GM19452 (cell line): ENCODE results near the gene KDM4B.
"Not testable (repeated sequence)": the region's sequence is repeated elsewhere in the genome, so short reads cannot be mapped to it uniquely, and the experiment has no call there.

Experiments
- ATAC-seq: cut with Tn5 transposase; IDR thresholded peaks from one replicate; pipeline ENCODE4 v1.9.1; 2021; ENCODE audit not compliant: unreplicated experiment

Gene KDM4B

GRCh38 chr19:5012688-5013457, 44.0 kb downstream of the KDM4B start:
- no peak for ATAC-seq

DNA sequence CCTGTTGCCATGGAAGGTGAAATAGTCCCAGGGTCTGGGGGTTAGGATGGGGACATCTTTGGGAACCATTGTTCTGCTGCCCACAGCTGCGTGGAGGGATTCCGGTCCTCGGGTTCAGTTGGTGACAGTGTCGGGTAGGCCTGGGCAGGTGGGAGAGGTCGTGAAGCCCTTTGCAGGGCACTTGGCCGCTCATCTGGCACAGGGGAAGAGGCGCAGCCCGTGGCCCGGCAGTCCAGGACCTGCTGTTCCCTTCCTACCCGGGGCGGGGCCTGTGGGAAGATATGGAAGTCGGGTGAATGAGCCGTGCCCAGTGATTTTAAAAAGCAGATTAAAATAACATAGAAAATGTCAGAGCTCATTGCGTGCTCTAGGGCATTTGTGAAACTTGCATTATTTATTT, 44.8 kb downstream of the KDM4B start:
- ATAC-seq: no peak

DNA sequence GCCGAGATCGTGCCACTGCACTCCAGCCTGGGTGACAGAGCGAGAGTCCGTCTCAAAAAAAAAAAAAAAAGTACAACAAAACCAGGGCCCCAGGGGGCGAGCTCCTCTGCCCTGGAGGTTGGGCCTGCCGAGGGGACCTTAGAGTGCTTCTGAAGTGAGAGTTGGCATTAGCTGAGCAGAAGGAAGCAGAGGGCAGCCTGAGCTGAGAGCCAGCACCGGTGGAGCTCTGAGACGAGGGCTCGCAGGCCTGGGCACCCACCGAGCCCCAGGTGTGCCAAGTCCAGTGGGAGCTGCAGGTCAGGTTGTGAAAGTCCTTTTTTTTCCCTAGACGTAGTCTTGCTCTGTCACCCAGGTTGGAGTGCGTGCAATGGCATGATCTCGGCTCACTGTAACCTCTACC, 46.0 kb downstream of the KDM4B start:
- no peak for ATAC-seq

DNA sequence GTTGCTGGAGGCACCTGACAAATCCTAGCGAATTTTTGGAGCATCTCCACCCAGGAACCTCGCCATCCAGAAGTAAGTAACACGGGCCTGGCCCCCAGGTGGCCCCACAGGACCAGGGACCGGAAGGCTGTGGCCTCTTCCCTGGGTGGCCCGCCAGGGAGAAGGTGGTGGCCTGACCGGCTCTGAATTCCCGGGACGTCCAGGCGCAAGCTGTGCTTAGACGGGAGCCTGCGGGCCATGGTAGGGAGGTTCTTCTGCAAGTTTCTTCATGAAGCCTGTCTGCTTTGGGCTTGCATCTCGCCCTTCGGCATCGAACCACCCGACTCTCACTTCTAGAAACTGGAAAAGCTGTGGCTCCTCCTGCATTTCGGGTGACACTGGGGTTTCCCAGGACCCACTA, 47.4 kb downstream of the KDM4B start:
- no peak for ATAC-seq

DNA sequence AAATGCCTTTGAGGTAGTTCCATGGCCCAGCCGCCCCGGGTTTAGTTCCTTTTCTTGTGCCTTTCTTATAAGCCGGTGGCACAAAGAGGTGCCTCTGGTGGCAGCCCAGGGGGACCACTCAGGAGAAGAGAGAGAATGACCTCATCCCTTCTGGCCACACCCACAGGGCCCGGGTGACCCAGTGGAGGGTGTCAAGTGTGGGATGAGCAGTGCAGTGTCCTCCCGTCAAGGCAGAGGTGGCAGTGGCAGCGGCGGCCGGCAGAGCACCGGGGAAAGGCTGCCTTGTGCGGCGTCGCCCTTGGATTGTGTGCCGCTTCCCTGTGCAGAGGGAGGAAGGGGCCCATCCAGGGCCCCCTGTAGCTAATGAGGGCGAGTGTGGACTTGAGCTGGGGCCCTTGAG, 47.9 kb downstream of the KDM4B start:
- ATAC-seq: no peak

GRCh38 chr19:5017235-5017634, 48.3 kb downstream of the KDM4B start:
- no peak for ATAC-seq

GRCh38 chr19:5018224-5019015, 49.5 kb downstream of the KDM4B start:
- ATAC-seq: no peak

DNA sequence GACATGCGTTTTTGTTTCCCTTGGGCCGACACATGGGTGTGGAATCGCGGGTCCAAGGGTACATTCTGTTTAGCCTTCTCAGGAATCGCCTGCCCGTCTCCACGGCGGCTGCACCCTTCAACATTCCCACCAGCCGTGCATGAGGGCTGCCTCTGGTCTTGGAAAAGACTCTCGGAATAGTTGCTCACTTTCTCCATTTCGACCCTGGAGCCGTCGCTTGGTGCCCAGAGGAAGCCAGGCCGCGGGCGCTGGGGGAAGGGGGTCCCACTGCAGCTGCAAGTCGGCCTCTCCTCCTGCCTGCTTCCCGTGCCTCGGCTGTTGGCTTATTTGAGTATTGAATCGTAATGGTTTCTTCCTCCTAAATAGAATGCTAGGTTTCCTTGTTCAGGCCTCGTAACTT, 51.5 kb downstream of the KDM4B start:
- ATAC-seq: no peak

DNA sequence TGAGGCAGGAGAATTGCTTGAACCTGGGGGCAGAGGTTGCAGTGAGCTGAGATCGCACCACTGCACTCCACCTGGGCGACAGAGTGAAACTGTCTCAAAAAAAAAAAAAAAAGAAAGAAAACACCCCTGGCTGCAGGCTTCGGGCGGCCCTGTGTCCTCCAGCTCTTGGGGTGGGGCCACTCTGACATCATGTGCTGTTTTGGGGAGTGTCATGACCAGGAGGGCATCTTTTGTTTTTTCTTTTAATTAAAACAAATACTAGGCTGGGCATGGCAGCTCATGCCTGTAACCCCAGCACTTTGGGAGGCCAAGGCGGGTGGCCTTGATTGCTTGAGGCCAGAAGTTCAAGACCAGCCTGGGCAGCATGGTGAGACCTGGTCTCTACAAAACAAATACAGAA, 52.1 kb downstream of the KDM4B start:
- ATAC-seq: no peak

DNA sequence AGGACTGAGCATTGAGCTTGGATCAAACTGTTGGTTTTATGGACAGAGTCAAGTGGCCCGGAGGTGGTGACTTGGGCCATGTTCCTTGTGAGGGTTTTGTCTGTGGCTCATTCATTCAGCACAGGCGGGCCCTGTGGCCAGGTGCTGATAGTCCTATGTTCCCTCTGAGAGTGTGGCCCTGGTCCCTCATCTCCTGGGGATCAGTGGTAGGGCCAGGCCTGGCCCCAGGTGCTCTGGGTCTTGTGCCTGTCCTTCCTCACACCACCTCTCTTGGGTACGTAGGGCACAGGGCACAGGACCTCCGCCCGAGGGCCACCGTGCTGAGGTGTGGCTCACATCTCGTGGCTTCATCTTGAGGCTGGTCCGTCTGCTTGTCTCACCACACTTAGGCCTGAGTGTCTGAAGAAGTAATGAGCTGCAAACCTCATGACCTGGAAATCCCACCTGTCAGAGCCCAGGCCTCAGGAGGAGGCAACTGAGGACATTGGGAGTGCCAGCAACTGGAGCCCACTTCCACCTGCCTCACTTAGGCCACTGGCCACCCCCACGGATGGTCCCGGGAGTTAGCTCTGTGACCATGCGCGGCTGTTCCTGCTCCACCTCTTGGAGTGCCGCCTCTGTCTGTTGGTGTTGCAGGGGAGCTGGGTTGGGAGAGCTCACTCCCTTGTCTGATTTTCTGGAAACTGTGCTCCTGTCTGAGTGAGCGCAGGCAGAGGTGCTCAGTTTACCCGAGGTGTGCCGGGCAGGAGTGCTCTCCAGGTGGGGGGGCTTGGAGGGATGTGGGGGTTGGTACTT, 53.4 kb downstream of the KDM4B start:
- ATAC-seq: no peak

GRCh38 chr19:5023128-5023571, 54.2 kb downstream of the KDM4B start:
- ATAC-seq: no peak

DNA sequence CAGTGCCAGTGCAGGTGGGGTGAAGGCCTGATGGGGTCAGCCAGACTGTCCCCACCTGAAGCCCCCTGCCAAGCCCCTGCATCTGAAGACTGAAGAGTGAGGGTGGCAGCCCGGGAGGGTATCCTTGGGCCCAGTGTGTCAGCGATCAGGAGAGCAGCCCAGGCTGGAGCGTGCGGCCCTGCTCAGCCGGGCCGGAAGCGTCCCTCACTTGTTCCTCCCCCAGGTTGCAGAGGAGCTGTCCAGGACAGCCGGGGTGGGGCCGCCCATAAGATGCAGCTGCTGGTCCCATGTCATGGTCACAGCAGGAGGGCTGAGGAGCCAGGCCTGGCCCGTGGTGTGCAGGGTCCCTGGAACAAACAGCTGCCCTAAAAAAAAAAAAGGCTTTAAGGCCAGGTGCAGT, 55.4 kb downstream of the KDM4B start:
- ATAC-seq: no peak

GRCh38 chr19:5025027-5025426, 56.1 kb downstream of the KDM4B start:
- ATAC-seq: no peak

DNA sequence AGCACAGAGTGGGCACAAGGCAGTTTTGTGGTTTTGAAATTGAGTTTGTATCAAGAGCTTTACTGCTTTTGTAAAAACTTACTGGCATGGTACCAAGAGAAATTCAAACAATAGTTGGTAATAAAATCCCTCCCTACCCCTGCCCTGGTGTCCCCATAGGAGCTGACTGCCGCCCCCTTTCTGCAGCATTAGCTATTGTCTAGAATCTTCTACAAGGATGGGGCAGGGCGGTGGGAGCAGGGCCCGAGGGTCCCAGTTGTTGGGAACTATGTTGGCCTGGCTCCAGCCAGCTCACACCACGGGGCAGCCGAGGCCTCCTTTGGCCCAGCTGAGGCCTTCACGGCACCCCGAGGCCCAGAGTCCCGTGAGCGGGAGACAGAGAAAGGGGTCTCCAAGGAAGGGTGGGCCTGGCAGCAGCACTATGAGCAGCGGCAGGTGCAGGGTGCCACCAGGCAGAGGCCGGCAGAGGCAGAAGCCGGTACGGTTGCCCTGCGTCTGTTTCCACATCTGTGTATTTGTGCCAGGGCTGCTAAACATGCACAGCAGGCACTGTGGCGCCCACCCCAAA, 57.9 kb downstream of the KDM4B start:
- no peak for ATAC-seq

DNA sequence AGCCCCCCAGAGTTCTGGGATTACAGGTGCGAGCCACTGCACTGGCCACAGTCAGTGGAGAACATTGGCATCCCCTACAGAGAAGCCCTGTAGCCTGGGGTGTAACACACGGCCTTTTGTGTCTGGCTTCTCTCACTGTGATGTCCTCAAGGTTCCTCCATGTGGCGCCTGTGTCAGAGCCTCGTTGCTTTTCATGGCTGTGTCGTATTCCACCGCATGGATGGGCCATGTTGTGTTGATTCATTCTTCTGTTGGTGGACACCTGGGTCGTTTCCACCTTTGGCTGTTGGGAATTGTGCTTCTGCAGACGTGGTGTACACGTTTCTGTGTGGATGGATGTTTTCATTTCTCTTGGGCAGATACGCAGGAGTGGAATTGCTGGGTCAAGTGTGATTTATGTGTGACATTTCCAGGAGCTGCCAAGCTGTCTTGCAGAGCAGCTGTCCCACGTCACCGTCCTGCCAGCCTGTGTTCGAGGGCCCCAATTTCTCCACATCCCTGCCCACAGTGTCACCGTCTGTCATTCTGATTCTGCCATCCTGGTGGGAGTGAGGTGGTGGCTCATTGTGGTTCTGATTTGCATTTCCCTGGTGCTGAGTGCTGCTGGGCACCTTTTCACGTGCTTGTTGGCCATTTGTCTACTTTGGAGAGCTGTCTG, 59.4 kb downstream of the KDM4B start:
- ATAC-seq: no peak

GRCh38 chr19:5029596-5029995, 60.7 kb downstream of the KDM4B start:
- ATAC-seq: not testable (repeated sequence)

- ATAC-seq: no peak
Measured at GRCh38 chr19:5030136-5030820, 61.4 kb downstream of the KDM4B start.

DNA sequence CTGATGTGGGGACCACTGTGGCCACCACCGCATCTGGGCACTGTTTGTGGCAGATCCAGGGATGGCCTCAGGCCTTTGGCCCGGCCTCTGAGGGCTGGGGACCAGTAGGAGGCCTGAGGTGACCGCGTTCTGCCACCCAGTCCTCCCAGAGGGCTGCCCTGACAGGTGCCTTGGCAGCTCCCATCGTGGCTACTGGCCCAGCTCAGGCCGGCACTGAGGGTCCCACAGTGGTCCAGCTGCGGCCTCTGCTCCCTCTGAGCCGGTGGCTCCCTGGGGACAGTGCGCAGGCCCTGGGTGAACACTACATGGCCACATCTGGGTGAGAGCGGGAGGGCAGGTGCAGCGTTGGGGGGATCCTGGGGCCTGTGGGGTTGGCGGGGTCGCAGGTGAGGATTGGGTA, 61.9 kb downstream of the KDM4B start:
- no peak for ATAC-seq

DNA sequence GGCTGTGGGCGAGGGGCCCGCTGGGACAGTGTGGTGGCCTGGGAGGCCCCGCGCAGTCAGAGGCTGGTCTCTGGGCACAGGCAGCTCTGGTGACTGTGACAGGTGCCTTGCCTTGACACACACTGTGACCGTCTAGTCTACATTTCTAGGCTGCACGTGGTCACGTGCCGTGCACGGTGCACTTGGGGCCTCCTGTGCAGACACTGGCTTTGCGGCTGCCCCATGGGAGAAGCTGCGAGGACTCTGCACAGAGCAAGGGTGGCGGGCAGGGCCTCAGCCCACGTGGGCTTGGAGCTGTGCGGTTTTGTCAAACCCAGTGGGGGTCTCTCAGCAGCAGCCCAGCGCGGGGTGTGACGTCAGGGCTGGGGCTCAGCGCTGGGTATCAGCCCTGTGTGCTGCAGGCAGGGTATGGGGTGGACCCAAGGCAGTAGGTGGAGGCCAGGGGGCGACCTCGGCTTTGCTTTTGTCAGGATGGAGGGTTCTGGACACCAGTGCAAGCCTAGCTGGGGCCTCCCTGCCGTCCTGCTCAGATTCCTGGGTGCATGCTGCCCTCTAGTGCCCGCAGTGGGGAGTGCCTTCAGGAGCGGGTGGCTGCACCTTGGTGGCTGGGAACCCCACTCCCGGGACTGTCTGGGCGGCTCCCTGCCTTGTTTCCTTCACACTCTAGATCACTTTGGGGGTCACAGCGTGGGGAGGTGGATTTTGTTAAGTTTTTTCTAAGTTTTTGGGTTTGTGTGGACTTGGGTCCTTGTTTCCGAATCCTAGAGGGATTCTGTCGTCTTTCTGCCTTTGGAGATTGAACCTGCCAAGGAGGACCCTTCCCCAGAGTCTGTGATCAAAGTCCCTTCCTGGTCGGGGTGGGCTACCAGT, 62.6 kb downstream of the KDM4B start:
- no peak for ATAC-seq
